Glomerular visceral epithelial cell (primary cell): ENCODE data around the gene S100A7.

Experiments
- DNase-seq: peaks from one replicate; pipeline ENCODE4 v3.0.0-alpha.2; 2016; ENCODE audit errors: extremely low spot score

S100A7 gene

GRCh38 chr1:153460551-153460950, at the start of gene S100A7:
Gene S100A7 (minus strand): TSS chr1:153460651. CDS start chr1:153459013, 1,638 bp downstream.
- DNase-seq = no peak

DNA sequence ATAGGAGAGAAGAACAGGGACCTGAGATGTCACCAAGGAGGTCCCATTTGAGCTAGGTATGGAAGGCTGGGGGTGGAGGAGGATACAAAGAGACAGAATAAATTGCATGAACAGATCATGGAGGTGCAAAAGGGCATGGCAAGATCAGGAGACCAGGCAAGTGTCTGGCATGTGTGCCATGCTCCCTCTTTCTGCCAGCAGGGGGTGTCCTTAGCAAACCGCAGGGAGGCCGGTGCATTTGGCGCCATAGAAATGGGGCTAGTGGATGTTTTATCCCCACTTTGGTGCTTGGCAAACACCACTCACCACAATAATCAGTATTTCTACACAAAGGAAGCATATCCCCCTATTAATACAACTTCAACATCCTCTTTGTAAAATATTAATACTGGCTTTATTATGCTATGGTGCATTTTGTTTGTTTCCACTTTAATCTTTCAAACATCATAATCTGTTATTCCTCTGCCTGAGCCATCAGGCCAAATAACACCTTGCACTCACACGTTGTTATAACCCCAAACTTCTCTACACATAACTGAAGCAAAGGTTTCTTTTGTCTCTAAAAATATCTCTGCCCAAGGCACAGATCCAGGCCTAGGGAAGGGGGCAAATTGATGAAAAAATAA, 49.4 kb upstream of the S100A7 start:
- DNase-seq = peak; percentile 28

GRCh38 chr1:153509036-153509435, 48.6 kb upstream of the S100A7 start:
- DNase-seq = no peak

DNA sequence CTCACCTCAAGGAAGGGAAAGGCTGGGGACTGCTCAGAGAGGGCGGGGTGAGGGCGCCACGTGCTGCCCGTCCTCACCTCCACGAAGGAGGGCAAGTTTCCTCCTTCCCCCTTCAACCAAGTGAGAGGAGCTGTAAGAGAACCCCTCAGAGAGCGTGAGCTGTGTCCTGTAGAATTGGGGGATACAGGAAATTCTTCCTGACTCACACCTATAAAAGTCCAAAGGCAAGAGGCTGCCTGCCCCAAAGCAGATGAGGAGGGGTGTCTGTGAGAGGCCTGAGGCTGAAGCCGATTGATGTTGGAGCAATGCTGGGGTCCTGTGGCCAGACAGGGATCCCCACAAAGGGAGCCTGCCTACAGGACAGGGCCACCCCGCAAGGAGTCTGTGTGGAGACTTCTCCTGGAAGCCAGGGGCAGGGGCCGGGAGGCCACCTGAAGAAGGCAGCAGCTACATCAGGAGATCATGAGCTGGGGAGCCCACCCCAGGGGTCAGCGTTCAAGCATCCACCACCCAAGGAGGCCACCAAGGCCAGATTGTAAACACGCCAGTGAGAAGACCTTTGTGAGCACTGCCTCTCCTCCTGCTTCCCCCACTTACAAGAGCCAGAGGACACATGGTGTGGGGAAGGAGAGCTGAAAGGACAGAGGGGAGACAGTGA, 47.6 kb upstream of the S100A7 start:
- DNase-seq = no peak

DNA sequence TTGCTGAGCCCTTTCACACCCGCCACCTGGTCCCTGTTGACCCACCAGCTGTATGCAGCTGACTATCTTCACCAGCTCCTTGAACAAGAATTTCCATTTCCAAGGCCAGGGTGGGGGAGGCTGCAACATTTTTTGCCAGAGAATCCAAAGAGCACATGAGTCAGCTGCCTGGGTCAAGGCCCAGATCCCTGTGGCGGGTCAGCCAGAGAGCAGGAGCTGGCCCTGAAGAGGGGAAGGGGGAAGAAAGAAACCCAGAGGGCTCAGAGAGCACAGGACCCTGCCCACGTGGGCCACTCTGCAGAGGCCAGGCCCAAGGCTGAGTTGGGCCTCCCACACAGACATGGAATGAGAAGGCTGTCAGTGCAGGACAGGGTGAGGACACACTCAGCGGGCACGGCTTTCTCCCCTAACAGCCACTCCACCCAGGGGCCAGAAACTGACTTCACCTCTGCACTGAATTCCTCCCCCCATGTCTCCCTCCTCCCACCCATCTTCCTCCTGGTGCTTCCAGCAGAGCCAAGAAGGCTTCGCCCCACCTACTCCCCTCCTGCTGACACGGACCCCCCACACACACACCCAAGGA, 46.5 kb upstream of the S100A7 start:
- peak; percentile 71 for DNase-seq

DNA sequence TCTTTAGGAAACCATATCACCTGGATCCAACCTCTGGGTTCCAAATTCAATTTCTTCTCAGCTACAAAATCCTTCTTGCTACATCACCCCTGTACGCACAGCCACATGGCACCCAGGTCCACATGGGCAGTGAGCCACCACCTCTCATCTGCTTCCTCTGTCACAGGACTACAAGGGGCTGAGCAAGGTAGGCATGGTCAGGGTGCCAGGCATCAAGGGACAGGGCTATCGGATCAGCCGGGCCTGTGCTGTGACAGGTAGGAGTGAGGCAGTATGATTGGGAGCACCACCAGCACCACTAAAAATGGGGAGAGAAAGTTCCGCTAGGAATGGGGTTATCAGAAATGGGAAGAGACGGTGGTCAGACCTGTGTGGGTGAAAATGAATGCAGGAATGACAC, 45.9 kb upstream of the S100A7 start:
- DNase-seq = no peak

DNA sequence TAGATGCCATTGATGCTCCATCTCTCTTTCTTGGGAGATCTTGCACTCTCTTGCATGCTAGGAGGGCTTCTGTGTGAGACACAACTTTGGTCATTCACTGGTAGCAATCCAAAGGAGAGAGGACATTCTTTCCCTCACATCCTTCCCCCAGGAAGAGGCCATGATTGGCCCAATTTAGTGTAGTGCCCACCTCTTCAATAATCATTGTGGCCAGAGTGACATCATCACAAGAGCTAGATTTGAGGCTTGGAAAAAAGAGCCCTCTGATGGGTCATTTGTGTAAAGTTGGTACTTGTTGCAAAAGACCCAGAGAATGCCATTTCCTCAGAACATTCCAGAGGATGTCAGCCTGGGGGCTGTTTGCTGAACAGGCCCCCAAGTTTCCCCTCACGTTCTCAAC, 45.1 kb upstream of the S100A7 start:
- DNase-seq = no peak

DNA sequence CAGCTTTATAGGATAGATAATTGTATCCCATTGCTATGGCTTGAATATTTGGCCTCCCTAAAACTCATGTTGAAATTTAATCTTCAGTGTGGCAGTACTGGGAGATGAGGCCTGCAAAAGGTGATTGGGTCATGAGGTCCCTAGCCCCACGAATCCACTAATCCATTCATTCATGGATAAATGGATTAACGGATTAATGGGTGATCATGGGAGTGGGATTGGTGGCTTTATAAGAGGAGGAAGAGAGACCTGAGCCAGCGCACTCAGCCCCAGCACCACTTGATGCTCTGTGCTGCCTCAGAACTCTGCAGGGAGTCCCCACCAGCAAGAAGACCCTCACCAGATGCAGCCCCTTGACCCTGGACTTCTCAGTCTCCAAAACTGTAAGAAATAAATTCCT, 43.3 kb upstream of the S100A7 start:
- DNase-seq = no peak

DNA sequence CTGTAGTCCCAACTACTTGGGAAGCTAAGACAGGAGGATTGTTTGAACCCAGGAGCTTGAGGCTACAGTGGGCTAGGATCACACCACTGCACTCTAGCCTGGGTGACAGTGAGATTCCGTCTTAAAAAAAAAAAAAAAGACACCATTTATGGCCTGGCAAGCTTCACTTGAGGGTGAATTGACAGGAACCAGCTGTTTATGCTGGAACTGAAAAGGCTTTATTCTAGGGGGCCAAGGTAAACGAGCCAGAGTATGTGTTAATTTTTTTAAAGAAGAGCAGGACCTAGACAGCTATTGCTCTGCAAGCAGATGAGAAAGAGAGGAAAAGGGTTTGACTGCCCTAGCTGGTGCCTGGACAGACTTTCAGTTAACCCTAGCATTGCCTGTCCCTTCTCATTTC, 38.3 kb upstream of the S100A7 start:
- no peak for DNase-seq

DNA sequence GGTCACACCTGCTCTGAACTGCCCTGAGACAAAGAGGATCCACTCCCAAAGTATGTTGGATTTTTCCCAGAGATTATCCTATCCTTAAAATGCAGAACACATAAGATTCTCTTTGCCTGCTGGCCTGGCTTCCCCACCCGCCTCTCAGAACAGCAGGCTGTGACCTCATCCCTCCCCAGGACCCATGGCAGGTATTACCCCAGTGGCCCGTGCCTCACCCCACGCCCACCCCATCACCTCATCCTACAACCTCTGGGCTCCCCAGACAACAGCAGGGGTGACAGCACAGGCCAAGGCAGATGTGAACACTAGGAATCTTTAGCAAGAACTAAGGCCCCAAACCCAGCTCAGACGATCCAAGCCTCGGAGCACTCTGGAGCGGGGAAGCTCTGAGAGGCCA, 35.1 kb upstream of the S100A7 start:
- DNase-seq = no peak

DNA sequence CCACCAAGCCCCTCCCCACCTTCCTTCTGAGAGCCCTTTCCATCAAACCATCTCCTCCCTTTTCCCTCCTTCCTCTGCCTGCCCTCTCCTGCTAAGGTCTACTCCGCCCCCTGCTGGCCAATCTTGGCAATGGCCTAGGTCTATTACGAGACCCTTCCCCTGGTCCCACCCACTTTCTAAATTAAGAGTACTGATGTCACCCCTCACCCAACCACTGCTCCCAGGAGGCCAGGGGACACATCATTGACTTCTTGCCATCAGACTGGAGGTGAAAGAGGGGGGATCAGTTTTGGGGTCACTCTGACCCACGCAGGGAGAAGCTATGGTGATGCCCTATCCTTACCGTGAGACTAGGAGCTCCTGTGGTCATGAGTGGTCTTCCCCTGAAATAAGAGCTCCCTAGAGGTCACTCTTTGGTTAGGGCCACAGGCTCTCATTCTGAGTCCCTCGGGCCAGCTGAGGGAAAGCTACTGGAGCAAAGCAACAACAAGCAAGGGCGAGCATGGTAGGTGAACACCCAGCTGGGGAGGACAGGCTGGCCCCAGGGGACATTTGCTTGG, 34.6 kb upstream of the S100A7 start:
- peak; percentile 64 for DNase-seq

GRCh38 chr1:153493343-153493960, 33.0 kb upstream of the S100A7 start:
- no peak for DNase-seq

DNA sequence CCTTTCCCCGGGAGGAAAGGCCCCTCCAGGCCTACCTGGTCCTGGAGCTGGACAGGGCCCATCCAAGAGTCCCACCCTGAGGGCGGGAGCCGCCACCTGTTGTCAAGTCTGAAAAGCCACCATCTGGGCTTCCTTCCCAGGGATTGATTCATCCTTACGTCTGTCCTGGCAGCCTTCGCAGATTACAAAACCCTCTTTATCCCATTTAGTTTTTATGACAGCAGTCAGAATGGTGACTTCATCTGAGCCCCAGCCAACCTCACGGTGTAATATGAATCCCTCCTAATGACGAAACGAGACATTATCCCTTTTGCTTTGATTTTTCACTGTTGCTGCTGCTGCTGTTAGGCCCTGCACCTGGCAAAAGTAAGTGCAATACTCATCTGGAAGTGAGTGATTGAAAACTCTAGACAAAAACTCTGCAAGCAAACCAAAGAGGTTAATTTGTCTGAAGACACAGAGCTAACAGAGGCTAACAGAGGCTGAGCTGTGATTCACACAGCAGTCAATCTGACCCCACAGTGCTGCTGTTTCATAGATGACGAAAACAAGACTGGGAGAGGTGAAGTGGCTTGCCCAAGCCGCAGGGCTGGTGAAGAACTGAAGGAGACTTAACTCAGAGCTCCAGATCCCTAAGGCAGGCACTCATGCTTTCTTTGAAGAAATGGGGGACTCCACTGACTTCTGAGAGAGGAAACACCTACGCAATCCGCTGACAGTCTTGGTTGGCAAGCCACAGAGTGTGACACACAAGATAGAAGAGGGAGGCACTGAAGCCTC, 30.0 kb upstream of the S100A7 start:
- peak; percentile 31 for DNase-seq

- DNase-seq = no peak
Measured at GRCh38 chr1:153488731-153489130, 28.3 kb upstream of the S100A7 start.

DNA sequence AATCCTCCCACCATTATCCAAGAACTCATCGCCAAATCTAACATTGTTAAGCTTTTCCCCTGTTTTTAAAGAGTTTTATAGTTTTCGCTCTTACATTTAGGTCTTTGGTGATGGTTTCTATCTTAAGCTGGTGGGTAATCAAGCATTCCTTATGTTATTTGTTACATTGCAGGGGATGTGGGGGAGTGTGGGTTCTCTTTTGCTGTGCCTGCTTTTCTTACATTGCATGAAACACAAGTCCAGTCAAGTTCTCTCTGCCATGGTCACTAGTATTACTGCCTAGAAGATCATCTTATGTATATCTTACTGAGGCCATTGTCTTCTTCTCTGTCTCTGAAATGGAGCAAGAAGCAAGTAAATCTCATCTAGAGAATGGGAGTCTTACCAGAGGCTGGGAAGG, 27.3 kb upstream of the S100A7 start:
- DNase-seq = no peak

GRCh38 chr1:153485863-153486262, 25.4 kb upstream of the S100A7 start:
- DNase-seq = no peak

GRCh38 chr1:153483776-153484175, 23.3 kb upstream of the S100A7 start:
- DNase-seq = no peak

DNA sequence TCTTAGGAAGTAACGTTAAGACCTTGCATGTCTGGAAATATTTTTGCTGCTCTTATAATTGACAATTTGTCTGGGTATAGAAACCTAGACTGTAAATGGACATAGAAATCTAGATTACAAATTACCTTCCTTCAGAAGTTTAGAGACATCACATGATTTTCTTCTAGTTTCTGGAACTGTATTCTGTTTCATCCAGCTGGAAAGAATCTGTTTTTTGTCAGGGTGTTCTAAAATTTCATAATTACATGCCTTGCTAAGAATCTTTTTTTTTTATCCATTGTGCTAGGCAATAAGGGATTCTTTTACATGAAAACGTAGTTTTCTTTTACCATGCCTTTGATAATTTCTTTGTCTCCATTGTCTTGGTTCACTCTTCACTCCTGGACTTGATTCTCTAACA, 20.7 kb upstream of the S100A7 start:
- no peak for DNase-seq

DNA sequence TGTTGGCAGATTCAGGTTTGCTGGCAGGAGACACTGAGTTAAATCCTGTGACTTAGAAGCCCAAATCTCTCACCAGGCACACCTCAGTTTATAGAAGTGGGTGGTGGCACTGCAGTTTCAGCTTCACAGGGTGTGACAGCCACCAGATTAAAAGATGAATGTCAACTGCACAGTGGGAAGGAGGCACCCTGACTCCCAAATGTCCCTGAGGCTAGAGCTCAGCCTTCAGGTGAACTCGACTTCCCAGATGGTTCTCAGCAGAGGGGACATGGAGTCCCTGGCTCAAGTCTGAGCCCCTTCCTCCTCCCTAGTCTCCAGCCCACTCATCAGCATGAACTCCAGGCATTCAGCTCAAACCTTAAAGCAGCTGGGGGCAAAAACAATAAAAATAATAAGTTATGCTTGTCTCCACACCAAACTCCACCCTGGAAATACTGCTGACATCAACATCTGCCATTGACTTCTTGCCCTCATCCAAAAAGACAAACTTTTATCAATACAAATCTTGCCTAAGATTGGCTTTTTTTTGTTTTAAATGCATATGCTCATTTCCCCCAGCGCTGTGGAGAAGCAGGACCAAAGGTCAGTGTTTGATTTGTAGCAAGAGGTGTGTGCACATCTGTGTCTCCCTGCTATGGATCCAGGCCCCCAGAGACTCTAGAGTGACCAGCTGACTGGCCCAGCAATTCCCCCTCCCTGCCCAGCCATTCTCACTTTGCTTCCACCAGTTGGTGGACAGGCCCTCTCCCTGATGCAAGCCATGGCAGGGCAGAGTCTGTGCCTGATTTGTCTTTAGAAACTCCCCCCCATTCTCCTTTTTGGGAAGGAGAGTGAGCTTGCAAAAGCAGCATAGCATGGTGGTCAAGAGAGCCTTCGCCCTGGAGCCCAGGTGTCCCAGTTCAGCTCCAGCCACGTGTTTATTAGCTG, 18.5 kb upstream of the S100A7 start:
- no peak for DNase-seq

GRCh38 chr1:153478047-153478691, 17.7 kb upstream of the S100A7 start:
- DNase-seq = no peak
